ENCODE data around the gene APBB2.

- no peak for TF ChIP-seq POLR2A (IDR thresholded peaks at IDR 0.05; ENCODE audit: extremely low read depth, insufficient read length)
- no peak for TF ChIP-seq CTCF (IDR thresholded peaks at IDR 0.05; ENCODE audit: low read depth, low read length)
Measured at GRCh38 chr4:41183021-41183553, 31.3 kb downstream of the APBB2 start.

Measured in NB4 (cell line).